OCI-LY1 (cell line): Measurements from ENCODE around the gene ZSWIM5.

ENCODE experiments used
- H2AFZ ChIP-seq: fragments of 200-600 bp; sonication (generic), shearing (Covaris generic); 2 replicates; pipeline ENCODE4 v1.6.0; 2014; ENCODE audit warnings: antibody characterized with exemption, mild to moderate bottlenecking, low read length
- H3F3A ChIP-seq: fragments of 200-600 bp; sonication (generic), shearing (Covaris generic); 2 replicates; pipeline ENCODE4 v1.6.0; 2014; ENCODE audit warnings: mild to moderate bottlenecking, antibody characterized with exemption, low read length, moderate library complexity; ENCODE audit not compliant: insufficient read depth
- H3K27ac ChIP-seq: fragments of 200-600 bp; sonication (generic); 2 replicates; pipeline ENCODE4 v1.5.1; 2014; ENCODE audit warnings: low read length, mixed run types, mild to moderate bottlenecking, low read depth; ENCODE audit not compliant: poor library complexity, severe bottlenecking
- H3K27me3 ChIP-seq: fragments of 200-600 bp; sonication (generic); 2 replicates; pipeline ENCODE4 v1.6.0; 2014; ENCODE audit warnings: antibody characterized with exemption, mild to moderate bottlenecking, low read length, moderate library complexity; ENCODE audit not compliant: insufficient read depth
- H3K36me3 ChIP-seq: fragments of 200-600 bp; sonication (generic); 2 replicates; pipeline ENCODE4 v1.6.1; 2014; ENCODE audit warnings: mild to moderate bottlenecking, antibody characterized with exemption, low read length, moderate library complexity, mixed read lengths; ENCODE audit not compliant: insufficient read depth
- H3K4me1 ChIP-seq: fragments of 200-600 bp; sonication (generic); 2 replicates; pipeline ENCODE4 v1.5.1; 2014; ENCODE audit warnings: mild to moderate bottlenecking, low read length, moderate library complexity; ENCODE audit not compliant: insufficient read depth, severe bottlenecking
- H3K4me2 ChIP-seq: fragments of 200-600 bp; sonication (generic), shearing (Covaris generic); 2 replicates; pipeline ENCODE4 v1.6.1; 2014; ENCODE audit warnings: low read length
- H3K4me3 ChIP-seq: fragments of 200-600 bp; sonication (generic); 2 replicates; pipeline ENCODE4 v1.5.1; 2014; ENCODE audit warnings: low read length, low read depth, mild to moderate bottlenecking, mixed read lengths; ENCODE audit not compliant: poor library complexity, severe bottlenecking
- H3K79me2 ChIP-seq: fragments of 200-600 bp; shearing (Covaris generic); 2 replicates; pipeline ENCODE4 v1.6.1; 2016; ENCODE audit warnings: mixed run types, low read length, mixed read lengths; ENCODE audit not compliant: insufficient read depth
- H3K9ac ChIP-seq: fragments of 200-600 bp; sonication (generic), shearing (Covaris generic); 2 replicates; pipeline ENCODE4 v1.6.1; 2014; ENCODE audit warnings: mild to moderate bottlenecking, low read length, mixed read lengths
- H3K9me2 ChIP-seq: fragments of 200-600 bp; sonication (generic), shearing (Covaris generic); 2 replicates; pipeline ENCODE4 v1.6.1; 2014; ENCODE audit warnings: low read depth, mild to moderate bottlenecking, low read length, mixed read lengths
- H3K9me3 ChIP-seq: fragments of 200-600 bp; shearing (Covaris generic); 2 replicates; pipeline ENCODE4 v1.6.1; 2014; ENCODE audit warnings: low read length, mixed read lengths
- H4K20me1 ChIP-seq: fragments of 200-600 bp; sonication (generic), shearing (Covaris generic); 2 replicates; pipeline ENCODE4 v1.6.0; 2016; ENCODE audit warnings: mild to moderate bottlenecking, low read length; ENCODE audit not compliant: insufficient read depth
- EZH2 ChIP-seq: fragments of 200-600 bp; sonication (generic), shearing (Covaris generic); IDR thresholded peaks from 2 replicates; pipeline ENCODE4 v1.8.0; 2017; ENCODE audit warnings: borderline replicate concordance, mixed run types, mild to moderate bottlenecking, antibody characterized with exemption, low read length, moderate library complexity, mixed read lengths
- TF ChIP-seq, protein P1 (sequence below): fragments of 200-600 bp; sonication (generic), shearing (Covaris generic); IDR thresholded peaks from 2 replicates; pipeline ENCODE4 v1.5.1; 2017; ENCODE audit warnings: mild to moderate bottlenecking, antibody characterized with exemption, low read length, moderate library complexity, mixed read lengths

Gene ZSWIM5

DNA sequence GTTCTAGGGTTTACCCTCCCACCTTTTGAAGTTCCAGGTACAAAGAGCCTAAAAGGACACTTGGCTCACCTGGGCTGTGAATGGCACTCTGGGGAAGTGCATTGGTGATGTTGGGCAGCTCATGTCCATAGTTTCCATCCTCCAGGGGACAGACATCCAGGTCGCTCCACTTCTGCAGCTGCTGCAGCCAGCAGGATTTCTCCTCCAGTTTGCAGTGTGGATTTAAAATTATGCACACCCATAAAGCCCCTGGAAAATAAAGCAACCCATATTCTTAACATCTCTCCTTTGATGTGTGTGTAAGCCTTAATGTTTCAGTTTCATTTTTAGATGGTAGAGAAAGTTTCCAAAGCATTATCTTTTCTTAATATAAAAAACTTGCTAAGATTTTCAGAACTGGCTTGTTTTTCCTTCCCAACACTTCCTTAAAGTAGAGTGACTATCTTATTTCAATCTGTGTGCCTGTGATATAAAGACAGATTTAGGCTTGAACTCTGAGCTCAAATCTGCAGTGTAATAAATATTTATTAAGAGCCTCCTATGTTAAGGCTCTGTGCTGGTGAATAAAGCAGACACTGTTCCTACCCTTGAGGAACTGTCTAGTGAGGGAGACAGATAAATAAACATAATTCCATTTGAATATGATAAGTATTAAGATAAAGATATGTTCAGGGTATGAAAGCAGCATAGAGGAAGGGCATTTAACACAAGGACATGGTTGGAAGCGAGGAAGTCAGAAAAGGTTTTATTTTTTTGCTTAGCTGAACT is 155.2 kb downstream of the ZSWIM5 start:
- H3K27ac ChIP-seq: peak overlapping the region; percentile 86
- peak overlapping the region; percentile 24 for H3K9ac ChIP-seq
- H3K9me3 ChIP-seq: no peaks in the 10 kb centered on the region
- H3K79me2 ChIP-seq: no peaks in the 10 kb centered on the region
- H3K27me3 ChIP-seq: no peaks in the 10 kb centered on the region
- no peaks in the 10 kb centered on the region for H3K36me3 ChIP-seq
- H3F3A ChIP-seq: no peaks in the 10 kb centered on the region
- H3K4me2 ChIP-seq: peak overlapping the region; percentile 63
- peak overlapping the region; percentile 5 for H3K4me3 ChIP-seq
- H4K20me1 ChIP-seq: no peaks in the 10 kb centered on the region
- peak overlapping the region; percentile 89 for H2AFZ ChIP-seq
- no peak for TF ChIP-seq EZH2
- TF ChIP-seq, protein P1, sequence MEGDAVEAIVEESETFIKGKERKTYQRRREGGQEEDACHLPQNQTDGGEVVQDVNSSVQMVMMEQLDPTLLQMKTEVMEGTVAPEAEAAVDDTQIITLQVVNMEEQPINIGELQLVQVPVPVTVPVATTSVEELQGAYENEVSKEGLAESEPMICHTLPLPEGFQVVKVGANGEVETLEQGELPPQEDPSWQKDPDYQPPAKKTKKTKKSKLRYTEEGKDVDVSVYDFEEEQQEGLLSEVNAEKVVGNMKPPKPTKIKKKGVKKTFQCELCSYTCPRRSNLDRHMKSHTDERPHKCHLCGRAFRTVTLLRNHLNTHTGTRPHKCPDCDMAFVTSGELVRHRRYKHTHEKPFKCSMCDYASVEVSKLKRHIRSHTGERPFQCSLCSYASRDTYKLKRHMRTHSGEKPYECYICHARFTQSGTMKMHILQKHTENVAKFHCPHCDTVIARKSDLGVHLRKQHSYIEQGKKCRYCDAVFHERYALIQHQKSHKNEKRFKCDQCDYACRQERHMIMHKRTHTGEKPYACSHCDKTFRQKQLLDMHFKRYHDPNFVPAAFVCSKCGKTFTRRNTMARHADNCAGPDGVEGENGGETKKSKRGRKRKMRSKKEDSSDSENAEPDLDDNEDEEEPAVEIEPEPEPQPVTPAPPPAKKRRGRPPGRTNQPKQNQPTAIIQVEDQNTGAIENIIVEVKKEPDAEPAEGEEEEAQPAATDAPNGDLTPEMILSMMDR: no peak
- no peaks in the 10 kb centered on the region for H3K9me2 ChIP-seq
- peaks cover 33% of the 10 kb centered on the region for H3K4me1 ChIP-seq

DNA sequence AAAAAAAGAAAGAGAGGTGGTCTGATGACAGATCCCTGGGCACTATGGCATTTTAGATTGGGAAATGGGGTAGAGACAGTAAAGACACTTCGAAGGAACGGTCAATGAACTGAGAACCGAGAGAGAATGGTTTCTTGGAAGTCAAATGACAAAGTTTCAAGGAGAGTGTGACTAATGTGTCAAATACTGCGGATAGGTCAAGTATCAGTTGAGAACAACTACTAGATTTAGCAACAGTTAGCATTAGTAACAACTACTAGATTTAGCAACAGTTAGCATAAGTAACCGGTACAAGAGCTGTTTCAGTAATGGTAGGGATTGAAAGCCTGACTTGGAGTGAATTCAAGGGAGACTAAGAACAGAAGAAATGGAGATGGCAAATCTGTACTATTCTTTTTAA is 159.4 kb downstream of the ZSWIM5 start:
- Histone ChIP-seq H3K36me3 (no peaks in the 10 kb centered on the region), H3K4me1 (peaks cover 15% of the 10 kb centered on the region), H3K4me2 (no peak overlapping the region), H4K20me1 (no peaks in the 10 kb centered on the region), H3K4me3 (no peak overlapping the region), H3K9ac (no peak overlapping the region), H2AFZ (no peak overlapping the region), H3K79me2 (no peaks in the 10 kb centered on the region), H3K27me3 (no peaks in the 10 kb centered on the region), H3K9me3 (no peaks in the 10 kb centered on the region), H3K9me2 (no peaks in the 10 kb centered on the region), H3K27ac (no peak overlapping the region), H3F3A (no peaks in the 10 kb centered on the region)
- TF ChIP-seq, protein P1: no peak
- TF ChIP-seq EZH2: no peak

DNA sequence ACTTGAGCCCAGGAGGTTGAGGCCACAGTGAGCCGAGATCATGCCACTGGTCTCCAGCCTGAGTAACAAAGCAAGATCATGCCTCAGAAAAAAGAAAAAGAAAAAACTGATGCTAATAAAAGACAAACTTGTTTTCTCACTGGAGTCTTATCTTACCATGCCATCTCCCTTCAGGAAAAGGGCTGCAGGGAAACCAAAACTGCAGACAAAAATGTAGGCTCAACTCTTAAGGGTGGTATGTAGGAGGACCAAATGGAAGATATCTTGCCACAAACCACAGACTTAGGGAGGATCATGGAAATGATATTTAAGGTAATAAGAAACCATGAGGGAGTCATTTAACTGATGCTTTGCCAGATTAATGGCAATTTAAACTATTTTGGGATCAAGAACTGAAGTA is 161.5 kb downstream of the ZSWIM5 start:
- Histone ChIP-seq H3F3A (no peaks in the 10 kb centered on the region), H3K4me1 (no peaks in the 10 kb centered on the region), H3K9me3 (no peaks in the 10 kb centered on the region), H3K4me2 (no peak overlapping the region), H3K27ac (no peak overlapping the region), H4K20me1 (no peaks in the 10 kb centered on the region), H3K9ac (no peak overlapping the region), H3K36me3 (no peaks in the 10 kb centered on the region), H3K9me2 (no peaks in the 10 kb centered on the region), H3K79me2 (no peaks in the 10 kb centered on the region), H2AFZ (no peak overlapping the region), H3K4me3 (no peak overlapping the region), H3K27me3 (no peaks in the 10 kb centered on the region)
- TF ChIP-seq EZH2: no peak
- TF ChIP-seq, protein P1: no peak
